Measurements from ENCODE around the gene PDE10A. TPM values are rescaled to one million over a fixed set of nuclear protein-coding genes. Genes with fewer than 3 reads are reported as not detected.

The PDE10A gene
- total RNA-seq, 1 experiment from 2014 or later = 2.1 TPM

DNA sequence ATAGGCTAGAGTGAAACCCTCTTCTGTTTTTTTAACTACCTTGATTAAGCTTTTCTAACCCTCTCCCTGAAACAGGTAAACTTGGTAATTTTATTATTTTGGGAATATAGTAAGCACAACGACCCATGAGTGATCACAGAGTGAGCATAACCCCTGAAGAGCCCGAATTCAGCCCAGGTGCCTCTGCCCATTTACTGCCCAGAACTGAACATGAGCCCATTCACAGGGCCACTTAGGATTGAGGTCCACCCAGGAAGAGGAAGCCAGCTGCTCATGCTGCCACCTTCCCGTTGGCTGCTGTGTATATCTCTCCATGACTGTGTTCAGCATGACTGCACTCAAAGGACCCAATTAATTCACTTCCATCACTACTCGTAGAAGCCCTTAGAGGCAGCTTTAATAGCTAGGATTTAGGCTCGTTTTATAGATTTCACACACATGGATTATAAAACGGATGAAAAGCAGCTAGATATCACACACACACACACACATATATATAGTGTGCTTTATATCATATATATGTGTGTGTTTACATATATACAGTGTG is 8.3 kb upstream of the PDE10A start:
- DNase-seq (no peak), ATAC-seq (no peak)
- no peak overlapping the region for H3K4me3 ChIP-seq (ENCODE audit: low read length)
- H3K27me3 ChIP-seq (ENCODE audit: low read length) = peaks cover 6% of the 10 kb centered on the region
- no peaks in the 10 kb centered on the region for H4K20me1 ChIP-seq (ENCODE audit: low read length)
- H3K4me1 ChIP-seq (ENCODE audit: insufficient read depth, low read length) = no peaks in the 10 kb centered on the region
- no peak overlapping the region for H3K27ac ChIP-seq (ENCODE audit: low read length)
- no peaks in the 10 kb centered on the region for H3K79me2 ChIP-seq (ENCODE audit: low read length)
- no peaks in the 10 kb centered on the region for H3F3A ChIP-seq (ENCODE audit: low read length, unreplicated experiment)
- H3K4me2 ChIP-seq (ENCODE audit: low read length) = no peak overlapping the region
- no peak overlapping the region for H3K9ac ChIP-seq (ENCODE audit: low read length)
- H2AFZ ChIP-seq (ENCODE audit: low read length) = no peak overlapping the region
- no peaks in the 10 kb centered on the region for H3K9me3 ChIP-seq (ENCODE audit: low read length)
- no peaks in the 10 kb centered on the region for H3K9me2 ChIP-seq (replicated peaks; ENCODE audit: low read length)
- no peaks in the 10 kb centered on the region for H3K36me3 ChIP-seq (ENCODE audit: low read depth, low read length)
- POLR2A ChIA-PET (ENCODE audit: unreplicated experiment) = no interaction called here
- no TSS peak for BruUV-seq (replicated peaks)
- intact Hi-C loops (cut with micrococcal nuclease) = no loop called here
- TF ChIP-seq, protein P1, sequence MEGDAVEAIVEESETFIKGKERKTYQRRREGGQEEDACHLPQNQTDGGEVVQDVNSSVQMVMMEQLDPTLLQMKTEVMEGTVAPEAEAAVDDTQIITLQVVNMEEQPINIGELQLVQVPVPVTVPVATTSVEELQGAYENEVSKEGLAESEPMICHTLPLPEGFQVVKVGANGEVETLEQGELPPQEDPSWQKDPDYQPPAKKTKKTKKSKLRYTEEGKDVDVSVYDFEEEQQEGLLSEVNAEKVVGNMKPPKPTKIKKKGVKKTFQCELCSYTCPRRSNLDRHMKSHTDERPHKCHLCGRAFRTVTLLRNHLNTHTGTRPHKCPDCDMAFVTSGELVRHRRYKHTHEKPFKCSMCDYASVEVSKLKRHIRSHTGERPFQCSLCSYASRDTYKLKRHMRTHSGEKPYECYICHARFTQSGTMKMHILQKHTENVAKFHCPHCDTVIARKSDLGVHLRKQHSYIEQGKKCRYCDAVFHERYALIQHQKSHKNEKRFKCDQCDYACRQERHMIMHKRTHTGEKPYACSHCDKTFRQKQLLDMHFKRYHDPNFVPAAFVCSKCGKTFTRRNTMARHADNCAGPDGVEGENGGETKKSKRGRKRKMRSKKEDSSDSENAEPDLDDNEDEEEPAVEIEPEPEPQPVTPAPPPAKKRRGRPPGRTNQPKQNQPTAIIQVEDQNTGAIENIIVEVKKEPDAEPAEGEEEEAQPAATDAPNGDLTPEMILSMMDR (conservative IDR thresholded peaks at IDR 0.05; ENCODE audit: low read depth, low read length) = no peak
- TF ChIP-seq EZH2 (IDR thresholded peaks at IDR 0.05; ENCODE audit: low read length, unreplicated experiment) (no peak), EZH2phosphoT487 (IDR thresholded peaks at IDR 0.05; ENCODE audit: borderline replicate concordance, low read length) (no peak)
- CTCF ChIA-PET = no interaction called here

DNA sequence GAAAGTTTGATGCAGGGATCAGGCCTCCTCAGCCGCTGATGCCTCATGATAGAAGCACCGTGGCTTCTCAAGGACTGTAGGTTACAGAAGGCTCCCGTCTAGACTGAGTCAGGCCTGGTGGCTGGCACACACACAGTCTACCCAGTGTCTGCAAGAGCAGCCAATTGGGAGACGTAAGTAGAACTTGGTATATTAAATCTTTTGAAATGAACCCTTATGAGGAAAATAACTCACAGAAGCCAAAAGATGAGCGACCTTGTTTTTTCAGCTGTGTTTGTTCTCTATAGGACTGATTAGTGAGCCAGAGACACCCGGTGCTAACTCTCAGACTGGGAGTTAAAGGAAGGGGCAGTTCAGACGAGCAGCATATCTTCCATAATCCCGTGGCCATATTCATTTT is 5.9 kb upstream of the PDE10A start:
- TF ChIP-seq EZH2 (IDR thresholded peaks at IDR 0.05; ENCODE audit: low read length, unreplicated experiment) (no peak), EZH2phosphoT487 (IDR thresholded peaks at IDR 0.05; ENCODE audit: borderline replicate concordance, low read length) (no peak)
- TF ChIP-seq, protein P1 (conservative IDR thresholded peaks at IDR 0.05; ENCODE audit: low read depth, low read length) = no peak
- Histone ChIP-seq H2AFZ (ENCODE audit: low read length) (no peak overlapping the region), H3K4me2 (ENCODE audit: low read length) (no peak overlapping the region), H3F3A (ENCODE audit: low read length, unreplicated experiment) (no peaks in the 10 kb centered on the region), H3K79me2 (ENCODE audit: low read length) (no peaks in the 10 kb centered on the region), H3K27me3 (ENCODE audit: low read length) (peaks cover 30% of the 10 kb centered on the region), H3K9me3 (ENCODE audit: low read length) (no peaks in the 10 kb centered on the region), H3K4me1 (ENCODE audit: insufficient read depth, low read length) (no peaks in the 10 kb centered on the region), H3K9ac (ENCODE audit: low read length) (no peak overlapping the region), H3K27ac (ENCODE audit: low read length) (no peak overlapping the region), H3K36me3 (ENCODE audit: low read depth, low read length) (no peaks in the 10 kb centered on the region), H4K20me1 (ENCODE audit: low read length) (no peaks in the 10 kb centered on the region), H3K4me3 (ENCODE audit: low read length) (no peak overlapping the region), H3K9me2 (replicated peaks; ENCODE audit: low read length) (no peaks in the 10 kb centered on the region)
- DNase-seq (no peak), ATAC-seq (no peak)
- intact Hi-C loops (cut with micrococcal nuclease) = loop anchor here (10.0 kb wide), 1 partner anchor 224 kb away; no protein-coding TSS in a partner anchor
- BruUV-seq (replicated peaks) = no TSS peak
- CTCF ChIA-PET = no interaction called here
- POLR2A ChIA-PET (ENCODE audit: unreplicated experiment) = no interaction called here

DNA sequence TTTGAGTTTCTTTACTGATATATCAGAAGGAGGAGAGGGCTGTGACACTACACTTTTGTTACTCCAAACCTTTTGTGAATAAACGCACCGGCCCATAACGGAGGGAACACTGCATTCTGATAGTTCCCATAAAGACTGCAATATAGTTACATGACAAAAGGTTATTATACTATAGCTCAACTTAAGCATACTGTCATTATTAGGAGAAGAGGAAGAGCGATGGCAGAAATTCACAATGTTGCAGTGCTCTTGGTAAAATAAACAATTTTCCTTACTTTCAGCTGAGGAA is 2.3 kb upstream of the PDE10A start:
- Histone ChIP-seq H3K27me3 (ENCODE audit: low read length) (peaks cover 53% of the 10 kb centered on the region), H3K4me2 (ENCODE audit: low read length) (no peak overlapping the region), H3K4me3 (ENCODE audit: low read length) (no peak overlapping the region), H3K27ac (ENCODE audit: low read length) (no peak overlapping the region), H2AFZ (ENCODE audit: low read length) (no peak overlapping the region), H3K4me1 (ENCODE audit: insufficient read depth, low read length) (peaks cover 4% of the 10 kb centered on the region; the same call in 1 of the 2 replicates), H3K9me3 (ENCODE audit: low read length) (no peaks in the 10 kb centered on the region), H3K36me3 (ENCODE audit: low read depth, low read length) (no peaks in the 10 kb centered on the region), H3F3A (ENCODE audit: low read length, unreplicated experiment) (no peaks in the 10 kb centered on the region), H3K9me2 (replicated peaks; ENCODE audit: low read length) (no peaks in the 10 kb centered on the region), H3K79me2 (ENCODE audit: low read length) (no peaks in the 10 kb centered on the region), H4K20me1 (ENCODE audit: low read length) (no peaks in the 10 kb centered on the region), H3K9ac (ENCODE audit: low read length) (no peak overlapping the region)
- intact Hi-C loops (cut with micrococcal nuclease) = loop anchor here (10.0 kb wide), 1 partner anchor 221 kb away; no protein-coding TSS in a partner anchor
- POLR2A ChIA-PET (ENCODE audit: unreplicated experiment) = no interaction called here
- CTCF ChIA-PET = no interaction called here
- no TSS peak for BruUV-seq (replicated peaks)
- TF ChIP-seq EZH2phosphoT487 (IDR thresholded peaks at IDR 0.05; ENCODE audit: borderline replicate concordance, low read length) (no peak), EZH2 (IDR thresholded peaks at IDR 0.05; ENCODE audit: low read length, unreplicated experiment) (no peak)
- TF ChIP-seq, protein P1 (conservative IDR thresholded peaks at IDR 0.05; ENCODE audit: low read depth, low read length) = no peak
- DNase-seq = no peak
- no peak for ATAC-seq

All from PC-3 (cell line).